Progenitor cell of endocrine pancreas (in vitro differentiated cells): ENCODE measurements around the gene BLM. TPM values are rescaled to one million over a fixed set of nuclear protein-coding genes. Genes with fewer than 3 reads are reported as not detected.
A peak's percentile ranks its signal among the peaks of the same experiment; 100 is the strongest.

Experiments used
- DNase-seq: peaks from one replicate; pipeline ENCODE4 v3.0.0; 2021; ENCODE audit warnings: low spot score; ENCODE audit not compliant: unreplicated experiment
- H3K27ac Mint-ChIP-seq: 2 replicates; pipeline ENCODE4 v1.8.0; 2021; ENCODE audit warnings: mild to moderate bottlenecking, moderate library complexity, mixed read lengths
- H3K27me3 Mint-ChIP-seq: 2 replicates; pipeline ENCODE4 v1.8.0; 2021; ENCODE audit warnings: mixed read lengths
- H3K36me3 Mint-ChIP-seq: 2 replicates; pipeline ENCODE4 v1.8.0; 2022; ENCODE audit warnings: mixed read lengths; ENCODE audit not compliant: insufficient read depth
- H3K4me1 Mint-ChIP-seq: 2 replicates; pipeline ENCODE4 v1.8.0; 2021; ENCODE audit warnings: low read depth, mixed read lengths
- H3K4me3 Mint-ChIP-seq: 2 replicates; pipeline ENCODE4 v1.8.0; 2021; ENCODE audit warnings: low read depth, mild to moderate bottlenecking, moderate library complexity, mixed read lengths
- H3K9me3 Mint-ChIP-seq: 2 replicates; pipeline ENCODE4 v1.8.0; 2021; ENCODE audit warnings: low read depth, mixed read lengths
- total RNA-seq: library from RNA; stranded (reverse); gene quantifications from 2 replicates; pipeline ENCODE4 v1.2.1, GENCODE V29; 2021
- TF ChIP-seq, protein P1 (sequence below): fragments of 200-600 bp; sonication (generic); IDR thresholded peaks from one replicate; pipeline ENCODE4 v1.5.0; 2021; ENCODE audit warnings: antibody characterized with exemption, mild to moderate bottlenecking; ENCODE audit not compliant: unreplicated experiment

BLM gene
- total RNA-seq, 1 donor from 2014 or later, result 19.6 TPM

DNA sequence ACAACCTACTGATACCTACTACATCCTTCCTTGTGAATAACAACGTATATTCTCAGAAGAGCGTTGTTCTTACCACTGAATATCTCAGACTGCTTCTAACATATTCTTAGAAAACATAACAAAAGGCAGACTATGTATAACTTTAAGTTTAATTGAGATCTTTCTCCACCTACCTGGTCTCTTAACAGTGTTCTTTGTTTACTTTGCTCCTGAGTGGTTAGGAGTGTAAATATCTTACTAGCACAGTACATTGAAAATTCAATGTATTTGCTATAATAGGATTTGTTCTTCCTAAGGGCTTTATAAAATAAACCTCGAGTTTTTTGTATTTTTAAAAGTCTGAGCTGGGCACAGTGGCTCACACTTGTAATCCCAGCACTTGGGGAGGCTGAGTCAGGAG, 7.9 kb upstream of the BLM start:
- H3K36me3 Mint-ChIP-seq, result peaks cover 18% of the 10 kb centered on the region
- TF ChIP-seq, protein P1, sequence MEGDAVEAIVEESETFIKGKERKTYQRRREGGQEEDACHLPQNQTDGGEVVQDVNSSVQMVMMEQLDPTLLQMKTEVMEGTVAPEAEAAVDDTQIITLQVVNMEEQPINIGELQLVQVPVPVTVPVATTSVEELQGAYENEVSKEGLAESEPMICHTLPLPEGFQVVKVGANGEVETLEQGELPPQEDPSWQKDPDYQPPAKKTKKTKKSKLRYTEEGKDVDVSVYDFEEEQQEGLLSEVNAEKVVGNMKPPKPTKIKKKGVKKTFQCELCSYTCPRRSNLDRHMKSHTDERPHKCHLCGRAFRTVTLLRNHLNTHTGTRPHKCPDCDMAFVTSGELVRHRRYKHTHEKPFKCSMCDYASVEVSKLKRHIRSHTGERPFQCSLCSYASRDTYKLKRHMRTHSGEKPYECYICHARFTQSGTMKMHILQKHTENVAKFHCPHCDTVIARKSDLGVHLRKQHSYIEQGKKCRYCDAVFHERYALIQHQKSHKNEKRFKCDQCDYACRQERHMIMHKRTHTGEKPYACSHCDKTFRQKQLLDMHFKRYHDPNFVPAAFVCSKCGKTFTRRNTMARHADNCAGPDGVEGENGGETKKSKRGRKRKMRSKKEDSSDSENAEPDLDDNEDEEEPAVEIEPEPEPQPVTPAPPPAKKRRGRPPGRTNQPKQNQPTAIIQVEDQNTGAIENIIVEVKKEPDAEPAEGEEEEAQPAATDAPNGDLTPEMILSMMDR, result no peak
- DNase-seq, result no peak
- H3K4me1 Mint-ChIP-seq, result peaks cover 20% of the 10 kb centered on the region
- no peak overlapping the region for H3K4me3 Mint-ChIP-seq
- peaks cover 40% of the 10 kb centered on the region for H3K27me3 Mint-ChIP-seq
- H3K27ac Mint-ChIP-seq, result no peak overlapping the region
- peaks cover 4% of the 10 kb centered on the region for H3K9me3 Mint-ChIP-seq

DNA sequence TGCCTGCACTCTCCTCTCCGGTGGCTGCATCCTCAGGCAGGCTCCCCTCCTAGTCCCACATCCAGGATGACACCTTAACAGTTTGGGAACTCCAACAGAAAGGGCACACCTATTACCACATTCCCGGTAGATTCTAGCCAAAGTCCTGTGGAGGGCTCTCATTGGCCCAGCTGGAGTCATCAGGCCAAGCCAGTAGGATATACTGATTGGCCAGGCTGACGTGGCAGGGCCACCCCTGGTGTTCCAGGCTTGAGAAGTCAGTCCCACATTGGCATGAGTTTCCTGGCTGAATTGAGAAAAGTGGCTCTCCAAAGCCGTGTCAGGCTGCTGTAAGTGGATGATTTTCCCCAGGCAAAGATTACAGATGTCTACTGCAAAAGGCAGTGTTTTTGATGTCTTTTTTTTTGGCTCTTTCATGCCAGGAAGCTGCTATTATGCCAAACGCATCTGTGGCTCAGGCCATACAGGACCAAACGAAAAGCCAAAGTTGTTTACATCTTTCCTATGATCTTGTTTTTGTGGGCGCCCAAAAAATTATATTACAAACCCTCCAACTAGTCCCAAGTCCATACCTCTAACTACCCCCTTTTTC, 6.6 kb upstream of the BLM start:
- Mint-ChIP-seq H3K36me3 (peaks cover 13% of the 10 kb centered on the region), H3K4me1 (peaks cover 20% of the 10 kb centered on the region), H3K9me3 (no peaks in the 10 kb centered on the region), H3K27me3 (peaks cover 40% of the 10 kb centered on the region), H3K27ac (peak overlapping the region; percentile 17), H3K4me3 (no peak overlapping the region)
- TF ChIP-seq, protein P1, result no peak
- no peak for DNase-seq

DNA sequence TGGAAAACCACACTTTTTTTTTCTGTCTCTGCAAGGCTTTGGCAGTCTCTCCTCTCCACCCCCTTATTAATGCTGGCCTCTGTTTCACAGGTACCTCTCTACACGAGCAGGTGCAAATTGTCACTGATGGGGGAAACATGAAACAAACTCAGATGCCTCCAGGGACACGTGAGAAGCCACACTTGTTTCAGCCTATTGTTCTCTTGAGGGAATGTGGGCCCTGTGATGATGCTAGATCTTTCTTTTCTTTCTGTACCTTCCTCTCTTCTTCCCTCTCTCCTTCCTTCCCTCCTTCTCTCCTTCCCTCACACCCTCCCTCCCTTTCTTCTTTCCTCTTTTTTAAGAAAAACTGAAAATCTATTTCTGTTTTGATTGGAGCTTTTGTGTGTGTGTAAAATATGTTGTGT, 5.7 kb upstream of the BLM start:
- peaks cover 22% of the 10 kb centered on the region for H3K4me1 Mint-ChIP-seq
- H3K36me3 Mint-ChIP-seq, result peaks cover 10% of the 10 kb centered on the region
- H3K27me3 Mint-ChIP-seq, result peaks cover 35% of the 10 kb centered on the region
- no peak overlapping the region for H3K4me3 Mint-ChIP-seq
- no peaks in the 10 kb centered on the region for H3K9me3 Mint-ChIP-seq
- TF ChIP-seq, protein P1, result no peak
- no peak overlapping the region for H3K27ac Mint-ChIP-seq
- DNase-seq, result no peak

DNA sequence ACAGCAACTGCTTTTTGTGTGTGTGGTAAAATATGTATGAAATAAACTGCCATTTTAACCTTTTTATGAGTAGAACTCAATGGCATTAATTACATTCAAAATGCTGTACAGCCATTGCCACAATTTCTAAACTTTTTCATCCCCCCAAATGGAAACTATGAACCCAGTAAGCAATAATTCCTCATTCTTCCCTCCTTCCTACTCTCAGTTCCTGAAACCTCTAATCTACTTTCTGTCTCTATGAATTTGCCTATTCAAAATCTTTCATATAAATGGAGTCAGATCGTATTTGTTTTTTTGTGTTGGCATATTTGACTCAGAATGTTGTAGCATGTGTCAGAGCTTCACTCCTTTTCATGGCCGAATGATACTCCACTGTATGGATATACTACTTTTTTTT, 5.3 kb upstream of the BLM start:
- Mint-ChIP-seq H3K36me3 (peaks cover 10% of the 10 kb centered on the region), H3K9me3 (no peaks in the 10 kb centered on the region), H3K4me1 (peaks cover 22% of the 10 kb centered on the region), H3K4me3 (no peak overlapping the region), H3K27ac (no peak overlapping the region), H3K27me3 (peaks cover 31% of the 10 kb centered on the region)
- DNase-seq, result no peak
- TF ChIP-seq, protein P1, result no peak

DNA sequence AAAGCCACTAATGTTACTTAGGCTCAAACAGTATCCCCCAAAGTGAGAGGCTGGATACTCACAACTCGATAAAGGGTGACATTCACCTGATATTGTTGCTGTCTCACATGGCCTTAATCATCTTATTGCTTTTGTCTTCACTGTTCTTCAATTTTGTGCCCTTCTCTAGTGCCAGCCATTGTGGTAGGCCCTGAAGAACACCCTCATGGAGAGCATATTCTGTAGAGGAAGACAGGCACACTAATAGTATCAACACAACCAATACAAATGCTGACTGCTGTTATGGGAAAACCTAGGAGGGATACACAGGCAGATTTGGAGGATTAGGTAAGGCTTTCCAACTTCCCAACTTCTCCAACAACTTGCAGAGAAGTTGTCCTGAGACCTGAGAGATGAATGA, 4.1 kb upstream of the BLM start:
- Mint-ChIP-seq H3K27me3 (peaks cover 31% of the 10 kb centered on the region), H3K4me1 (peaks cover 24% of the 10 kb centered on the region), H3K4me3 (no peak overlapping the region), H3K36me3 (peaks cover 10% of the 10 kb centered on the region), H3K27ac (no peak overlapping the region), H3K9me3 (no peaks in the 10 kb centered on the region)
- no peak for DNase-seq
- TF ChIP-seq, protein P1, result no peak
